ENCODE measurements around the gene LCN12. TPM values are rescaled to one million over a fixed set of nuclear protein-coding genes. Genes with fewer than 3 reads are reported as not detected.

The LCN12 gene
- polyA plus RNA-seq, 1 donor (not counting 4 experiments of a cell fraction or from before 2014, with no cell fraction given), result not detected

DNA sequence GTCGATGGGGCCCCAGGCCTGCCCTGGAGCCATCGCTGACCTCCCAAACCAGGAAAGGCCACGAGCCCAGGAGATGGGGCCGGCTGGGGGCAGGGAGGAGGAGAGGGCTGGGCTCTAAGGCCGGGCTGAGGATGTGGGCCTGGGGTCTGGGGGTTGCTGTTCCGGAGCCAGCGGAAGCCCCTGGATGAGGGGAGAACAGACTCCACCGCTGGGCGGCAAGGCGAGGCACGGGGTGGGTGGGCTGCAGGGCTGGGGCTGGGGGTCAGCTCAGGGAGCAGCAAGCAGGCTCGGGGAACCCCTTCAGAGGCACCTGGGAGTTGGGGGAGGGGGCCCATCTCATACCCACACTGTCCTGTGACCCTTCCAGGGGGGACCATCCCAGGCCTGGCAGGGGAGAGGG lies 11.7 kb downstream of the LCN12 start:
- dilution Hi-C loops (cut with MboI; ENCODE audit: extremely low pct_ligation_motif_present, low sequenced_read_pairs), result no loop called here
- H3K4me2 ChIP-seq (ENCODE audit: control insufficient read depth, extremely low read depth, insufficient read depth, low read depth, low read length), result no peak overlapping the region
- peaks cover 8% of the 10 kb centered on the region for H3K4me1 ChIP-seq (ENCODE audit: control insufficient read depth, extremely low read depth, insufficient read depth, low read length)
- H4K20me1 ChIP-seq (ENCODE audit: control insufficient read depth, extremely low read depth, insufficient read depth, low read length), result no peaks in the 10 kb centered on the region
- DNase-seq (ENCODE audit: low read depth, low spot score) (no peak), FAIRE-seq (no peak)
- no peaks in the 10 kb centered on the region for H3K9me1 ChIP-seq (ENCODE audit: control insufficient read depth, extremely low read depth, insufficient read depth, low read length)
- no peak overlapping the region for H2AFZ ChIP-seq (ENCODE audit: control insufficient read depth, low read length)
- H3K4me3 ChIP-seq (ENCODE audit: control insufficient read depth in 2 of 3, extremely low read depth in 1 of 3, insufficient read depth in 2 of 3, low read depth in 1 of 3, low read length in 3 of 3), result no peak overlapping the region
- H3K36me3 ChIP-seq (ENCODE audit: control insufficient read depth in 2 of 2, extremely low read depth in 1 of 2, insufficient read depth in 2 of 2, low read length in 2 of 2), result no peaks in the 10 kb centered on the region
- no peaks in the 10 kb centered on the region for H3K79me2 ChIP-seq (ENCODE audit: control insufficient read depth, insufficient read depth, low read length)
- H3K9me3 ChIP-seq (ENCODE audit: control insufficient read depth, low read depth, low read length), result no peaks in the 10 kb centered on the region
- H3K27me3 ChIP-seq (ENCODE audit: control insufficient read depth, extremely low read depth, insufficient read depth, low read length), result no peaks in the 10 kb centered on the region
- no peak overlapping the region for H3K27ac ChIP-seq (ENCODE audit: control insufficient read depth, insufficient read depth, low read length)
- TF ChIP-seq, protein P1, sequence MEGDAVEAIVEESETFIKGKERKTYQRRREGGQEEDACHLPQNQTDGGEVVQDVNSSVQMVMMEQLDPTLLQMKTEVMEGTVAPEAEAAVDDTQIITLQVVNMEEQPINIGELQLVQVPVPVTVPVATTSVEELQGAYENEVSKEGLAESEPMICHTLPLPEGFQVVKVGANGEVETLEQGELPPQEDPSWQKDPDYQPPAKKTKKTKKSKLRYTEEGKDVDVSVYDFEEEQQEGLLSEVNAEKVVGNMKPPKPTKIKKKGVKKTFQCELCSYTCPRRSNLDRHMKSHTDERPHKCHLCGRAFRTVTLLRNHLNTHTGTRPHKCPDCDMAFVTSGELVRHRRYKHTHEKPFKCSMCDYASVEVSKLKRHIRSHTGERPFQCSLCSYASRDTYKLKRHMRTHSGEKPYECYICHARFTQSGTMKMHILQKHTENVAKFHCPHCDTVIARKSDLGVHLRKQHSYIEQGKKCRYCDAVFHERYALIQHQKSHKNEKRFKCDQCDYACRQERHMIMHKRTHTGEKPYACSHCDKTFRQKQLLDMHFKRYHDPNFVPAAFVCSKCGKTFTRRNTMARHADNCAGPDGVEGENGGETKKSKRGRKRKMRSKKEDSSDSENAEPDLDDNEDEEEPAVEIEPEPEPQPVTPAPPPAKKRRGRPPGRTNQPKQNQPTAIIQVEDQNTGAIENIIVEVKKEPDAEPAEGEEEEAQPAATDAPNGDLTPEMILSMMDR (optimal IDR thresholded peaks at IDR 0.05 in 1 of 3, IDR thresholded peaks at IDR 0.05 in 1 of 3, conservative IDR thresholded peaks at IDR 0.05 in 1 of 3; ENCODE audit: extremely low read depth in 1 of 3, insufficient read depth in 2 of 3, low read length in 3 of 3), result no peak
- no peak overlapping the region for H3K9ac ChIP-seq (ENCODE audit: control insufficient read depth, extremely low read depth, insufficient read depth, low read length)

DNA sequence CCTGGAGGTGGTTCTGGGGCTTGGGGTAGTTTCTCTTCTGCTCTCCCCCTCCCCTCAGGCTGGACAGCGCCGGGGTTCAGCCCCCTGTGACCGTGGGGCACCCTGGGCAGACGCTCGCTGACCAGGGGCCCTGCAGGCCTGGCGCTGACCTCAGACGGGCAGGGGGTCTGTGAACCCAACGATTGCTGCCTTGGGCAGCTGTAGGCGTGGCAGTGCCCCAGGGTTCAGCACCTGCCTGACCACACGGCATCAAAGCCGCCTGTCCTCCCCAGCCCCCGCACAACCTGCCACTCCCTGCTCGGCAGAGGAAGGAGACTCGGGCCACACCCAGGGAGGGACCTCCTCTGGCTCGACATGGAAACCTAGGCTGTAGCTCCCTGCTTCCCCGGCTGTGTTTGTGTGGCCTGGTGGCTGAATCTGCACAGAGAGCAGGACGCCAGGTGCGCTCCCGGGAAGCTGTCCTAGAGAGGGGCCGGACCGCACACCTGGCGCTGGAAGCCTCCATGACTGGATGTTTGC lies 12.2 kb downstream of the LCN12 start:
- Histone ChIP-seq H3K27me3 (ENCODE audit: control insufficient read depth, extremely low read depth, insufficient read depth, low read length) (no peaks in the 10 kb centered on the region), H3K27ac (ENCODE audit: control insufficient read depth, insufficient read depth, low read length) (no peak overlapping the region), H3K9me3 (ENCODE audit: control insufficient read depth, low read depth, low read length) (no peaks in the 10 kb centered on the region), H3K4me3 (ENCODE audit: control insufficient read depth in 2 of 3, extremely low read depth in 1 of 3, insufficient read depth in 2 of 3, low read depth in 1 of 3, low read length in 3 of 3) (no peak overlapping the region), H3K9me1 (ENCODE audit: control insufficient read depth, extremely low read depth, insufficient read depth, low read length) (no peaks in the 10 kb centered on the region), H3K4me1 (ENCODE audit: control insufficient read depth, extremely low read depth, insufficient read depth, low read length) (peaks cover 8% of the 10 kb centered on the region), H2AFZ (ENCODE audit: control insufficient read depth, low read length) (peak overlapping the region; percentile 40), H3K9ac (ENCODE audit: control insufficient read depth, extremely low read depth, insufficient read depth, low read length) (no peak overlapping the region), H3K79me2 (ENCODE audit: control insufficient read depth, insufficient read depth, low read length) (no peaks in the 10 kb centered on the region), H4K20me1 (ENCODE audit: control insufficient read depth, extremely low read depth, insufficient read depth, low read length) (no peaks in the 10 kb centered on the region), H3K4me2 (ENCODE audit: control insufficient read depth, extremely low read depth, insufficient read depth, low read depth, low read length) (peak overlapping the region; percentile 41), H3K36me3 (ENCODE audit: control insufficient read depth in 2 of 2, extremely low read depth in 1 of 2, insufficient read depth in 2 of 2, low read length in 2 of 2) (no peaks in the 10 kb centered on the region)
- TF ChIP-seq, protein P1 (optimal IDR thresholded peaks at IDR 0.05 in 1 of 3, IDR thresholded peaks at IDR 0.05 in 1 of 3, conservative IDR thresholded peaks at IDR 0.05 in 1 of 3; ENCODE audit: extremely low read depth in 1 of 3, insufficient read depth in 2 of 3, low read length in 3 of 3), result no peak
- no peak for TF ChIP-seq EZH2 (IDR thresholded peaks at IDR 0.05; ENCODE audit: low read length)
- no peak for DNase-seq (ENCODE audit: low read depth, low spot score)
- dilution Hi-C loops (cut with MboI; ENCODE audit: extremely low pct_ligation_motif_present, low sequenced_read_pairs), result no loop called here
- no peak for FAIRE-seq
